Heart left ventricle (tissue), 13 donors: ENCODE results near the gene KRT1.

Experiments used
- CTCF ChIP-seq, 12 donors: fragments of 200-600 bp; sonication (generic) in 4 of 12; IDR thresholded peaks; one replicate each; pipeline versions ENCODE4 v1.5.0 to v1.8.0; 2018 to 2022; ENCODE audit warnings: antibody characterized with exemption in 12 of 12, mild to moderate bottlenecking in 5 of 12
- POLR2A ChIP-seq, 2 donors: fragments of 450-650 bp; IDR thresholded peaks; one replicate each; pipeline ENCODE4 v1.6.1; 2017; ENCODE audit warnings: antibody characterized with exemption in 2 of 2, mild to moderate bottlenecking in 2 of 2, moderate library complexity in 2 of 2
- donor health status: ischemic (EF 13 %, LVEDD 7.1; RV severe dilation, severe dysfunction).
- donor health status: DM: no; HTN: yes; CAD: no.
- donor health status: DM: no; HTN: no; CAD: no.
- donor health status: ischemic (EF 25% LVEDD 6.9; RV normal size, moderate dysfunction).
- donor health status: ischemic (EF 25% LVEDD 5.7; RV mildly dilated, moderate dysfunction).
- donor health status: ischemic (EF 35%, LVEDD 5.7; RV mildly dilated, moderate dysfunction).
- donor health status: nonischemic (EF 11% LVEDD 7.7; RV severe dilation, severe dysfunction).
- donor health status: DM: yes; HTN: yes; CAD: no.
- donor health status: PGD.
- donor health status: ischemic (EF 29% LVEDD 5.4; RV normal size, mild dysfunction).
- donor health status: nonischemic (EF 23%, LVEDD 6.1; RV moderate dilation, normal function).

- TF ChIP-seq CTCF (IDR thresholded peaks at IDR 0.05) (no peak), POLR2A (IDR thresholded peaks at IDR 0.05) (no peak)
These were observed 17.9 kb downstream of the KRT1 start for GRCh38 chr12:52662093-52662917.
